KMS-11 (cell line): Measurements from ENCODE around the gene SLC1A7.

ENCODE experiments used
- H2AFZ ChIP-seq: fragments of 200-600 bp; sonication (generic); 2 replicates; pipeline ENCODE4 v1.6.1; 2016; ENCODE audit warnings: antibody characterized with exemption, mixed run types, low read depth
- H3K27ac ChIP-seq: fragments of 200-600 bp; sonication (generic); 2 replicates; pipeline ENCODE4 v1.6.1; 2016; ENCODE audit warnings: mild to moderate bottlenecking, mixed run types
- H3K27me3 ChIP-seq: fragments of 200-600 bp; sonication (generic); 2 replicates; pipeline ENCODE4 v1.6.1; 2017; ENCODE audit warnings: mild to moderate bottlenecking, low read depth, mixed run types, moderate library complexity; ENCODE audit not compliant: insufficient read depth
- H3K36me3 ChIP-seq: fragments of 200-600 bp; sonication (generic); 2 replicates; pipeline ENCODE4 v1.6.1; 2017; ENCODE audit warnings: mild to moderate bottlenecking, mixed run types; ENCODE audit not compliant: insufficient read depth
- H3K4me1 ChIP-seq: fragments of 200-600 bp; sonication (generic); 2 replicates; pipeline ENCODE4 v1.6.1; 2016; ENCODE audit warnings: mild to moderate bottlenecking, low read depth, mixed run types; ENCODE audit not compliant: poor library complexity, severe bottlenecking
- H3K4me2 ChIP-seq: fragments of 200-600 bp; sonication (generic); 2 replicates; pipeline ENCODE4 v1.7.0; 2016; ENCODE audit warnings: mild to moderate bottlenecking, mixed run types
- H3K4me3 ChIP-seq: fragments of 200-600 bp; sonication (generic); IDR thresholded peaks from 2 replicates; pipeline ENCODE4 v1.6.1; 2017; ENCODE audit warnings: low read depth, low read length, mixed read lengths; ENCODE audit not compliant: insufficient read depth
- H3K79me2 ChIP-seq: fragments of 200-600 bp; sonication (generic); 2 replicates; pipeline ENCODE4 v1.6.1; 2016; ENCODE audit warnings: low read depth, mixed run types; ENCODE audit not compliant: insufficient read depth
- H3K9ac ChIP-seq: fragments of 200-600 bp; sonication (generic); 2 replicates; pipeline ENCODE4 v1.6.1; 2016; ENCODE audit warnings: mild to moderate bottlenecking, mixed run types
- H4K20me1 ChIP-seq: fragments of 200-600 bp; sonication (generic); 2 replicates; pipeline ENCODE4 v1.6.1; 2016; ENCODE audit warnings: mild to moderate bottlenecking, mixed run types; ENCODE audit not compliant: insufficient read depth
- TF ChIP-seq, protein P1 (sequence below): fragments of 200-600 bp; sonication (generic); conservative IDR thresholded peaks from 2 replicates; pipeline ENCODE4 v1.6.1; 2017; ENCODE audit warnings: low read depth, mild to moderate bottlenecking, antibody characterized with exemption, low read length, moderate library complexity, mixed read lengths

SLC1A7 gene

DNA sequence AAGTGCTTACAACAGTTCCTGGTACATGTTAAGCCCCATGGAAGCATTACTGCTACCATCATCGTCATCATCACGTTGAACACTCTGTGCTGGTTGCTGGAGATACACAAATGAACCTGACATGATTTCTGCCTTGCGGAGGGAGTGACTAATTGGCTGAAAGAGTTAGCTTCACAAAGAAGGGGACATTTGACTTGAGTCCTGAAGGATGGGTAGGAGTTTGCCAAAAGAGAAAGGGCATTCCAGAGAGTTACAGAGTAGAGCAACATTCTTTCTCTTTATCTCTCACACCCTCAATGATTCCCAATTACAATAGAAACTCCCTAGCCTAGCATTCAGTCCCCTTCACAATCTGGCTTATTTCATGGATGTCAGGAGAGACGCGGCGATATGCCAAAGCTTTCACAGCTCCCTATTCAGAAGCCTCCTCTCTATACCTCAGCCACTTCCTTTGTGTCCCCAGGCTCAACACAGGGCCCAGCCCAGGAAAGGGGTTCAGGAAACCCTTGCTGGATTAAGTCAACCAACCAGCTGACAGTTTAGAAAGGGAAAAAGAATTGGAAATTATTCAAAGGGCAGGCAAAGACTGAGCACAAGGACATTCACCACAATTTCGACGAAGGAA lies 38.0 kb downstream of the SLC1A7 start:
- Histone ChIP-seq H2AFZ (no peak overlapping the region), H3K4me3 (no peak overlapping the region), H3K4me1 (no peaks in the 10 kb centered on the region), H3K4me2 (no peak overlapping the region), H3K36me3 (no peaks in the 10 kb centered on the region), H3K27ac (no peak overlapping the region), H4K20me1 (no peaks in the 10 kb centered on the region), H3K9ac (no peak overlapping the region), H3K79me2 (no peaks in the 10 kb centered on the region), H3K27me3 (no peaks in the 10 kb centered on the region)
- TF ChIP-seq, protein P1, sequence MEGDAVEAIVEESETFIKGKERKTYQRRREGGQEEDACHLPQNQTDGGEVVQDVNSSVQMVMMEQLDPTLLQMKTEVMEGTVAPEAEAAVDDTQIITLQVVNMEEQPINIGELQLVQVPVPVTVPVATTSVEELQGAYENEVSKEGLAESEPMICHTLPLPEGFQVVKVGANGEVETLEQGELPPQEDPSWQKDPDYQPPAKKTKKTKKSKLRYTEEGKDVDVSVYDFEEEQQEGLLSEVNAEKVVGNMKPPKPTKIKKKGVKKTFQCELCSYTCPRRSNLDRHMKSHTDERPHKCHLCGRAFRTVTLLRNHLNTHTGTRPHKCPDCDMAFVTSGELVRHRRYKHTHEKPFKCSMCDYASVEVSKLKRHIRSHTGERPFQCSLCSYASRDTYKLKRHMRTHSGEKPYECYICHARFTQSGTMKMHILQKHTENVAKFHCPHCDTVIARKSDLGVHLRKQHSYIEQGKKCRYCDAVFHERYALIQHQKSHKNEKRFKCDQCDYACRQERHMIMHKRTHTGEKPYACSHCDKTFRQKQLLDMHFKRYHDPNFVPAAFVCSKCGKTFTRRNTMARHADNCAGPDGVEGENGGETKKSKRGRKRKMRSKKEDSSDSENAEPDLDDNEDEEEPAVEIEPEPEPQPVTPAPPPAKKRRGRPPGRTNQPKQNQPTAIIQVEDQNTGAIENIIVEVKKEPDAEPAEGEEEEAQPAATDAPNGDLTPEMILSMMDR: no peak

DNA sequence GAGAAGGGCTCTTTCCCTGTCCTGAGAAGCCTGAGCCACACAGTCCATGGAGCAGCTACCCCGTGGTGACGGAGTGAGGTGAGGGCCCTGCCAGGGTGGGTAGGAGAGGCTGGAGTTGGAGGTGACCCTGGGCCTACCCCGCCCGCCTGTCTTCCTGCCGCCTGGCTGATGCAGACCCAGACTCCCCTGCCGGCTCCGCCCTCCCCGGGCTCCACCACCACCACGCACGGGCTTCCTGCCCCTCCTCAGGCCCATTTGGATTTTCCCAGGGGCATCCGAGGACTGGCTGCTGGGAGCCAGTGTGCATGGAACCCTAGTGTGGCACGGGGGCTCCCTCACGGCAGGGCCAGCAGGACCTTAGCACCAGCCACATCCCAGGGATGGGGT lies 47.9 kb downstream of the SLC1A7 start:
- H3K4me1 ChIP-seq: no peaks in the 10 kb centered on the region
- no peaks in the 10 kb centered on the region for H3K36me3 ChIP-seq
- no peak overlapping the region for H2AFZ ChIP-seq
- no peaks in the 10 kb centered on the region for H3K79me2 ChIP-seq
- no peak overlapping the region for H3K4me2 ChIP-seq
- peaks cover 14% of the 10 kb centered on the region; the same call in 1 of the 2 replicates for H3K27me3 ChIP-seq
- no peak overlapping the region for H3K4me3 ChIP-seq
- no peak overlapping the region for H3K27ac ChIP-seq
- no peak overlapping the region for H3K9ac ChIP-seq
- H4K20me1 ChIP-seq: no peaks in the 10 kb centered on the region
- TF ChIP-seq, protein P1: no peak

DNA sequence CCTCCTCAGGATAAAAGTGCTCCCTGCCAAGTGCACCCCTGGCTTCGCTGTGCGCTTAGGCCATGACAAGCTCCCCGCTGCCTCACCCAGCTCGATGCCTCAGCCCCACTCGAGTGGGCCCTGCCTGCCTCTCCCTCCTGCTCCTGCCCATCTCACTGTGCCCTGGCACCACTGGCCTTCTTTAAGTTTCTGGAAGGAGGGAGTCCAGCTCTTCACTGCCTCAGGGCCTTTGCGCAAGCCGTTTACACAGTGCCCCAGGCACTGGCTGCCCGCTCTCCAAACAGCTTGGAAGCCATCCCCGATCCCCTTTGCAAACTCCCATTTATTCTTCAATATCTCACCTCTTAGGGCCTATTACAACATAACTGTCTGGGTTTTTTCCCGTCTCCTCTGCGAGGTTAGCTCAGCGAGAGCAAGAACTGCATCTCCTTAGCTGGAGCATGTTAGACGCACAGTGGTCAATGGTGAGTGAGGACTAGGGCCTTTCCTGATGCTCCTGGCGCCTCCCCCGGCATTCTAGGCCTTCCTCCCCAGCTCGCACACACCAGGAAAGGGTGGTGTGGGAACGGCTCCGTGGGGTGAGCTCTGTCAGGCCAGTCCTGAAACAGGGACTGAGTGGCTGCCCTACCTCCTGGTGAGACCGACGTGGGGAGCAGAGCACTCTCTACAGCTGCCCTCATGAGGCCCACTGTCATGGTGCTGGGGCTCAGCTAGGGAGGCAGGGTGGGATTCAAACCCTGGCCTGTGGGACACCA lies 48.5 kb downstream of the SLC1A7 start:
- TF ChIP-seq, protein P1: no peak
- Histone ChIP-seq H3K27ac (no peak overlapping the region), H3K4me2 (no peak overlapping the region), H4K20me1 (no peaks in the 10 kb centered on the region), H3K9ac (no peak overlapping the region), H3K27me3 (peaks cover 14% of the 10 kb centered on the region; the same call in 1 of the 2 replicates), H3K79me2 (no peaks in the 10 kb centered on the region), H3K36me3 (no peaks in the 10 kb centered on the region), H3K4me3 (no peak overlapping the region), H2AFZ (no peak overlapping the region), H3K4me1 (no peaks in the 10 kb centered on the region)

DNA sequence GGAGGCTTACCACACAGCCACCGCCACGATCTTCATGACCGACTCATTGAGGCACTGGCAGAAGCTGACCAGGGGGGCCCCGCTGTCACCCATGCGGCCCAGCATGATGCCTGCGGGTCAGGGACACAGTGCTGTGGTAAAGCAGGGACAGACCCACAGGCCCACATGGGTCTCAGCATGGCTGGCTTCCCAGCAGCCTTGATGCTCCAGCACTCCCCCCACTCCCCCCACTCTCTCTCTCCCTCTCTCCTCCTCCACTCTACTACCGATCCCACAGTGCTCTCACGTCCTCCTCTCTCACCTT lies 49.0 kb downstream of the SLC1A7 start:
- no peak overlapping the region for H3K4me3 ChIP-seq
- H3K27me3 ChIP-seq: peaks cover 14% of the 10 kb centered on the region; the same call in 1 of the 2 replicates
- TF ChIP-seq, protein P1: no peak
- no peaks in the 10 kb centered on the region for H3K79me2 ChIP-seq
- no peaks in the 10 kb centered on the region for H4K20me1 ChIP-seq
- H2AFZ ChIP-seq: no peak overlapping the region
- H3K9ac ChIP-seq: no peak overlapping the region
- no peak overlapping the region for H3K27ac ChIP-seq
- no peaks in the 10 kb centered on the region for H3K36me3 ChIP-seq
- H3K4me1 ChIP-seq: no peaks in the 10 kb centered on the region
- H3K4me2 ChIP-seq: no peak overlapping the region
